Measurements from ENCODE around the gene WWP2.
A peak's percentile ranks its signal among the peaks of the same experiment; 100 is the strongest.
"Not testable (repeated sequence)": the region's sequence is repeated elsewhere in the genome, so short reads cannot be mapped to it uniquely, and the experiment has no call there.

Gene WWP2

GRCh38 chr16:69839240-69839688 is 77.1 kb downstream of the WWP2 start:
- FAIRE-seq (no peak), DNase-seq (ENCODE audit: insufficient read length, low spot score) (no peak)
- TF ChIP-seq POLR2A (IDR thresholded peaks at IDR 0.05; ENCODE audit: low read depth, low read length), result no peak

GRCh38 chr16:69839798-69840409 is 77.8 kb downstream of the WWP2 start:
- no peak for TF ChIP-seq POLR2A (IDR thresholded peaks at IDR 0.05; ENCODE audit: low read depth, low read length)
- FAIRE-seq, result no peak
- no peak for DNase-seq (ENCODE audit: insufficient read length, low spot score)

- TF ChIP-seq POLR2A (IDR thresholded peaks at IDR 0.05; ENCODE audit: low read depth, low read length), result no peak
- FAIRE-seq (no peak), DNase-seq (ENCODE audit: insufficient read length, low spot score) (no peak)
Observed at GRCh38 chr16:69840975-69841374, 78.8 kb downstream of the WWP2 start.

- no peak for DNase-seq (ENCODE audit: insufficient read length, low spot score)
- FAIRE-seq, result no peak
- TF ChIP-seq POLR2A (IDR thresholded peaks at IDR 0.05; ENCODE audit: low read depth, low read length), result no peak
Observed at GRCh38 chr16:69844441-69844840, 82.3 kb downstream of the WWP2 start.

- DNase-seq (ENCODE audit: insufficient read length, low spot score) (no peak), FAIRE-seq (no peak)
- no peak for TF ChIP-seq POLR2A (IDR thresholded peaks at IDR 0.05; ENCODE audit: low read depth, low read length)
Observed at GRCh38 chr16:69845181-69845580, 83.0 kb downstream of the WWP2 start.

- FAIRE-seq (no peak), DNase-seq (ENCODE audit: insufficient read length, low spot score) (no peak)
- TF ChIP-seq POLR2A (IDR thresholded peaks at IDR 0.05; ENCODE audit: low read depth, low read length), result no peak
Observed at GRCh38 chr16:69847643-69848042, 85.5 kb downstream of the WWP2 start.

GRCh38 chr16:69848637-69849545 is 86.8 kb downstream of the WWP2 start:
- DNase-seq (ENCODE audit: insufficient read length, low spot score) (peak; percentile 78), FAIRE-seq (peak; percentile 90)
- TF ChIP-seq POLR2A (IDR thresholded peaks at IDR 0.05; ENCODE audit: low read depth, low read length), result no peak

- no peak for DNase-seq (ENCODE audit: insufficient read length, low spot score)
- no peak for FAIRE-seq
- TF ChIP-seq POLR2A (IDR thresholded peaks at IDR 0.05; ENCODE audit: low read depth, low read length), result no peak
Observed at GRCh38 chr16:69851491-69852240, 89.5 kb downstream of the WWP2 start.

- FAIRE-seq, result no peak
- no peak for DNase-seq (ENCODE audit: insufficient read length, low spot score)
- TF ChIP-seq POLR2A (IDR thresholded peaks at IDR 0.05; ENCODE audit: low read depth, low read length), result no peak
Observed at GRCh38 chr16:69852815-69853214, 90.7 kb downstream of the WWP2 start.

- no peak for FAIRE-seq
- DNase-seq (ENCODE audit: insufficient read length, low spot score), result no peak
- no peak for TF ChIP-seq POLR2A (IDR thresholded peaks at IDR 0.05; ENCODE audit: low read depth, low read length)
Observed at GRCh38 chr16:69853481-69853880, 91.3 kb downstream of the WWP2 start.

GRCh38 chr16:69854776-69855175 is 92.6 kb downstream of the WWP2 start:
- not testable (repeated sequence) for DNase-seq (ENCODE audit: insufficient read length, low spot score); FAIRE-seq

- DNase-seq (ENCODE audit: insufficient read length, low spot score) (no peak), FAIRE-seq (no peak)
- no peak for TF ChIP-seq POLR2A (IDR thresholded peaks at IDR 0.05; ENCODE audit: low read depth, low read length)
Observed at GRCh38 chr16:69855592-69855991, 93.5 kb downstream of the WWP2 start.

GRCh38 chr16:69858191-69859104 is 96.3 kb downstream of the WWP2 start:
- no peak for TF ChIP-seq POLR2A (IDR thresholded peaks at IDR 0.05; ENCODE audit: low read depth, low read length)
- no peak for DNase-seq (ENCODE audit: insufficient read length, low spot score)
- FAIRE-seq, result no peak
